Breast epithelium (tissue), 4 donors: ENCODE measurements around the gene HTR6. TPM values are rescaled to one million over a fixed set of nuclear protein-coding genes. Genes with fewer than 3 reads are reported as not detected.
"Not testable (repeated sequence)": the region's sequence is repeated elsewhere in the genome, so short reads cannot be mapped to it uniquely, and the experiment has no call there.

Experiments used
- DNase-seq, 2 donors: peaks; one replicate each; pipeline ENCODE4 v3.0.0-alpha.2; 2019; ENCODE audit warnings: low spot score in 2 of 2
- H3K27ac ChIP-seq, 2 donors: fragments of 200-600 bp; sonication (generic) in 1 of 2; one replicate each; pipeline ENCODE4 v1.5.1; 2016 to 2019; ENCODE audit warnings: mild to moderate bottlenecking in 1 of 2
- H3K27me3 ChIP-seq, 2 donors: fragments of 200-600 bp; sonication (generic) in 1 of 2; one replicate each; pipeline versions ENCODE4 v1.5.1 to v1.6.0; 2017 to 2019; ENCODE audit warnings: control low read depth in 1 of 2, mild to moderate bottlenecking in 1 of 2
- H3K36me3 ChIP-seq: fragments of 200-600 bp; one replicate; pipeline ENCODE4 v1.5.1; 2019
- H3K4me1 ChIP-seq, 2 donors: fragments of 200-600 bp; sonication (generic); one replicate each; pipeline ENCODE4 v1.5.1; 2016 to 2019; ENCODE audit warnings: control low read depth in 1 of 2
- H3K4me3 ChIP-seq, 3 donors: fragments of 200-600 bp; sonication (generic); 1 replicate in 2 of 3; 2 replicates in 1 of 3; pipeline ENCODE4 v1.5.1; 2016 to 2019; ENCODE audit warnings: mild to moderate bottlenecking in 3 of 3, moderate library complexity in 2 of 3
- H3K9me3 ChIP-seq, 2 donors: fragments of 200-600 bp; sonication (generic) in 1 of 2; one replicate each; pipeline ENCODE4 v1.5.1; 2016 to 2019; ENCODE audit warnings: control low read depth in 1 of 2
- CTCF ChIP-seq, 3 donors: fragments of 450-650 bp; IDR thresholded peaks; one replicate each; pipeline ENCODE4 v1.5.1; 2016 to 2017; ENCODE audit warnings: antibody characterized with exemption in 3 of 3, mild to moderate bottlenecking in 3 of 3, moderate library complexity in 3 of 3
- POLR2A ChIP-seq: fragments of 450-650 bp; IDR thresholded peaks from one replicate; pipeline ENCODE4 v1.6.1; 2016; ENCODE audit warnings: antibody characterized with exemption, mild to moderate bottlenecking, moderate library complexity
- POLR2AphosphoS5 ChIP-seq, 3 donors: sonication (generic); formaldehyde crosslinking; IDR thresholded peaks; one replicate each; pipeline ENCODE4 v1.6.1; 2017; ENCODE audit warnings: antibody characterized with exemption in 3 of 3
- intact Hi-C: fragments of 100-400 bp; cut with DNase I; formaldehyde crosslinking; loops from one replicate; pipeline ENCODE4 v1.15.1; 2023; ENCODE audit warnings: low total_unique reads
- total RNA-seq, 3 donors: library from RNA; depleted of rRNA; stranded (reverse); fragments of >200 nt; gene quantifications; one replicate each; pipeline ENCODE4 v1.1.0, GENCODE V29; 2016

HTR6 gene
- total RNA-seq, 3 donors from 2014 or later = not detected

- no peak for DNase-seq
- no peaks in the 10 kb centered on the region for H3K27me3 ChIP-seq
- TF ChIP-seq CTCF (IDR thresholded peaks at IDR 0.05) (no peak), POLR2AphosphoS5 (IDR thresholded peaks at IDR 0.05) (no peak), POLR2A (no peak)
- H3K36me3 ChIP-seq = peaks cover 7% of the 10 kb centered on the region
- no peaks in the 10 kb centered on the region for H3K4me1 ChIP-seq
- no peak overlapping the region for H3K27ac ChIP-seq
- no peak overlapping the region for H3K4me3 ChIP-seq
- no peaks in the 10 kb centered on the region for H3K9me3 ChIP-seq
- intact Hi-C loops = no loop called here
Measured at GRCh38 chr1:19625291-19625937, 39.3 kb upstream of the HTR6 start.

- Histone ChIP-seq H3K9me3 (no peaks in the 10 kb centered on the region), H3K36me3 (peaks cover 7% of the 10 kb centered on the region), H3K27ac (no peak overlapping the region), H3K4me3 (no peak overlapping the region), H3K27me3 (no peaks in the 10 kb centered on the region), H3K4me1 (no peaks in the 10 kb centered on the region)
- intact Hi-C loops = no loop called here
- no peak for DNase-seq
- TF ChIP-seq POLR2AphosphoS5 (IDR thresholded peaks at IDR 0.05) (no peak), POLR2A (no peak), CTCF (IDR thresholded peaks at IDR 0.05) (no peak)
Measured at GRCh38 chr1:19628879-19629278, 35.8 kb upstream of the HTR6 start.

GRCh38 chr1:19629357-19629756 lies 35.3 kb upstream of the HTR6 start:
- H3K27ac ChIP-seq = no peak overlapping the region
- H3K27me3 ChIP-seq = no peaks in the 10 kb centered on the region
- no peaks in the 10 kb centered on the region for H3K9me3 ChIP-seq
- no peak overlapping the region for H3K4me3 ChIP-seq
- no peak for DNase-seq
- H3K4me1 ChIP-seq = no peaks in the 10 kb centered on the region
- peaks cover 7% of the 10 kb centered on the region for H3K36me3 ChIP-seq
- intact Hi-C loops = no loop called here
- TF ChIP-seq POLR2AphosphoS5 (IDR thresholded peaks at IDR 0.05) (no peak), POLR2A (no peak), CTCF (IDR thresholded peaks at IDR 0.05) (no peak)

- H3K4me3 ChIP-seq, DNase-seq, H3K27me3 ChIP-seq, H3K36me3 ChIP-seq, intact Hi-C loops, H3K9me3 ChIP-seq, H3K4me1 ChIP-seq, H3K27ac ChIP-seq: not testable (repeated sequence)
Measured at GRCh38 chr1:19630192-19630591, 34.5 kb upstream of the HTR6 start.

GRCh38 chr1:19630720-19631395 lies 33.8 kb upstream of the HTR6 start:
- H3K9me3 ChIP-seq = no peaks in the 10 kb centered on the region
- no peak for TF ChIP-seq POLR2AphosphoS5 (IDR thresholded peaks at IDR 0.05)
- TF ChIP-seq CTCF (IDR thresholded peaks at IDR 0.05) = no peak
- TF ChIP-seq POLR2A = no peak
- no peak overlapping the region for H3K4me3 ChIP-seq
- no peak overlapping the region for H3K27ac ChIP-seq
- H3K27me3 ChIP-seq = no peaks in the 10 kb centered on the region
- peaks cover 7% of the 10 kb centered on the region for H3K36me3 ChIP-seq
- no peaks in the 10 kb centered on the region for H3K4me1 ChIP-seq
- intact Hi-C loops = no loop called here
- no peak for DNase-seq
